OCI-LY1 (cell line): ENCODE measurements around the gene PCDH15.

Source experiments
- H2AFZ ChIP-seq: fragments of 200-600 bp; sonication (generic), shearing (Covaris generic); 2 replicates; pipeline ENCODE4 v1.6.0; 2014; ENCODE audit warnings: antibody characterized with exemption, mild to moderate bottlenecking, low read length
- H3F3A ChIP-seq: fragments of 200-600 bp; sonication (generic), shearing (Covaris generic); 2 replicates; pipeline ENCODE4 v1.6.0; 2014; ENCODE audit warnings: mild to moderate bottlenecking, antibody characterized with exemption, low read length, moderate library complexity; ENCODE audit not compliant: insufficient read depth
- H3K27ac ChIP-seq: fragments of 200-600 bp; sonication (generic); 2 replicates; pipeline ENCODE4 v1.5.1; 2014; ENCODE audit warnings: low read length, mixed run types, mild to moderate bottlenecking, low read depth; ENCODE audit not compliant: poor library complexity, severe bottlenecking
- H3K27me3 ChIP-seq: fragments of 200-600 bp; sonication (generic); 2 replicates; pipeline ENCODE4 v1.6.0; 2014; ENCODE audit warnings: antibody characterized with exemption, mild to moderate bottlenecking, low read length, moderate library complexity; ENCODE audit not compliant: insufficient read depth
- H3K36me3 ChIP-seq: fragments of 200-600 bp; sonication (generic); 2 replicates; pipeline ENCODE4 v1.6.1; 2014; ENCODE audit warnings: mild to moderate bottlenecking, antibody characterized with exemption, low read length, moderate library complexity, mixed read lengths; ENCODE audit not compliant: insufficient read depth
- H3K4me1 ChIP-seq: fragments of 200-600 bp; sonication (generic); 2 replicates; pipeline ENCODE4 v1.5.1; 2014; ENCODE audit warnings: mild to moderate bottlenecking, low read length, moderate library complexity; ENCODE audit not compliant: insufficient read depth, severe bottlenecking
- H3K4me2 ChIP-seq: fragments of 200-600 bp; sonication (generic), shearing (Covaris generic); 2 replicates; pipeline ENCODE4 v1.6.1; 2014; ENCODE audit warnings: low read length
- H3K4me3 ChIP-seq: fragments of 200-600 bp; sonication (generic); 2 replicates; pipeline ENCODE4 v1.5.1; 2014; ENCODE audit warnings: low read length, low read depth, mild to moderate bottlenecking, mixed read lengths; ENCODE audit not compliant: poor library complexity, severe bottlenecking
- H3K79me2 ChIP-seq: fragments of 200-600 bp; shearing (Covaris generic); 2 replicates; pipeline ENCODE4 v1.6.1; 2016; ENCODE audit warnings: mixed run types, low read length, mixed read lengths; ENCODE audit not compliant: insufficient read depth
- H3K9ac ChIP-seq: fragments of 200-600 bp; sonication (generic), shearing (Covaris generic); 2 replicates; pipeline ENCODE4 v1.6.1; 2014; ENCODE audit warnings: mild to moderate bottlenecking, low read length, mixed read lengths
- H3K9me2 ChIP-seq: fragments of 200-600 bp; sonication (generic), shearing (Covaris generic); 2 replicates; pipeline ENCODE4 v1.6.1; 2014; ENCODE audit warnings: low read depth, mild to moderate bottlenecking, low read length, mixed read lengths
- H3K9me3 ChIP-seq: fragments of 200-600 bp; shearing (Covaris generic); 2 replicates; pipeline ENCODE4 v1.6.1; 2014; ENCODE audit warnings: low read length, mixed read lengths
- H4K20me1 ChIP-seq: fragments of 200-600 bp; sonication (generic), shearing (Covaris generic); 2 replicates; pipeline ENCODE4 v1.6.0; 2016; ENCODE audit warnings: mild to moderate bottlenecking, low read length; ENCODE audit not compliant: insufficient read depth
- CTCF ChIP-seq: fragments of 200-600 bp; sonication (generic), shearing (Covaris generic); IDR thresholded peaks from 2 replicates; pipeline ENCODE4 v1.5.1; 2017; ENCODE audit warnings: mild to moderate bottlenecking, antibody characterized with exemption, low read length, moderate library complexity, mixed read lengths
- EZH2 ChIP-seq: fragments of 200-600 bp; sonication (generic), shearing (Covaris generic); IDR thresholded peaks from 2 replicates; pipeline ENCODE4 v1.8.0; 2017; ENCODE audit warnings: borderline replicate concordance, mixed run types, mild to moderate bottlenecking, antibody characterized with exemption, low read length, moderate library complexity, mixed read lengths

Gene PCDH15

GRCh38 chr10:54444170-54444569 lies 356.9 kb downstream of the PCDH15 start:
- Histone ChIP-seq H3K36me3 (no peaks in the 10 kb centered on the region), H3K27ac (no peak overlapping the region), H3K9me2 (no peaks in the 10 kb centered on the region), H3K9me3 (no peaks in the 10 kb centered on the region), H3K79me2 (no peaks in the 10 kb centered on the region), H3K9ac (no peak overlapping the region), H3F3A (no peaks in the 10 kb centered on the region), H3K4me3 (no peak overlapping the region), H3K4me2 (no peak overlapping the region), H2AFZ (no peak overlapping the region), H3K27me3 (no peaks in the 10 kb centered on the region), H4K20me1 (no peaks in the 10 kb centered on the region), H3K4me1 (no peaks in the 10 kb centered on the region)
- no peak for TF ChIP-seq CTCF
- no peak for TF ChIP-seq EZH2

- Histone ChIP-seq H3K79me2 (no peaks in the 10 kb centered on the region), H3K4me2 (no peak overlapping the region), H3K9me3 (no peaks in the 10 kb centered on the region), H3F3A (no peaks in the 10 kb centered on the region), H3K27me3 (no peaks in the 10 kb centered on the region), H3K27ac (no peak overlapping the region), H3K9ac (no peak overlapping the region), H2AFZ (no peak overlapping the region), H3K4me1 (no peaks in the 10 kb centered on the region), H3K36me3 (no peaks in the 10 kb centered on the region), H3K9me2 (no peaks in the 10 kb centered on the region), H4K20me1 (no peaks in the 10 kb centered on the region), H3K4me3 (no peak overlapping the region)
- no peak for TF ChIP-seq CTCF
- TF ChIP-seq EZH2, result no peak
Observed at GRCh38 chr10:54441275-54441674, 359.8 kb downstream of the PCDH15 start.

GRCh38 chr10:54434782-54435181 lies 366.2 kb downstream of the PCDH15 start:
- H2AFZ ChIP-seq, result no peak overlapping the region
- H3K9ac ChIP-seq, result no peak overlapping the region
- H3K27ac ChIP-seq, result no peak overlapping the region
- H3K4me2 ChIP-seq, result no peak overlapping the region
- no peaks in the 10 kb centered on the region for H4K20me1 ChIP-seq
- no peaks in the 10 kb centered on the region for H3K79me2 ChIP-seq
- TF ChIP-seq CTCF (no peak), EZH2 (no peak)
- no peaks in the 10 kb centered on the region for H3K9me3 ChIP-seq
- H3K27me3 ChIP-seq, result no peaks in the 10 kb centered on the region
- H3F3A ChIP-seq, result no peaks in the 10 kb centered on the region
- no peaks in the 10 kb centered on the region for H3K36me3 ChIP-seq
- no peak overlapping the region for H3K4me3 ChIP-seq
- no peaks in the 10 kb centered on the region for H3K4me1 ChIP-seq
- H3K9me2 ChIP-seq, result no peaks in the 10 kb centered on the region
